NCI-H146 treated with DMSO at 0.1 percent for 48 hours (cell line): ENCODE data around the gene KATNAL2.
"Not testable (repeated sequence)": the region's sequence is repeated elsewhere in the genome, so short reads cannot be mapped to it uniquely, and the experiment has no call there.

ENCODE experiments used
- DNase-seq: peaks from one replicate; lab custom pipeline; 2025; ENCODE audit not compliant: unreplicated experiment; lab: John Stamatoyannopoulos, UW

The KATNAL2 gene

DNA sequence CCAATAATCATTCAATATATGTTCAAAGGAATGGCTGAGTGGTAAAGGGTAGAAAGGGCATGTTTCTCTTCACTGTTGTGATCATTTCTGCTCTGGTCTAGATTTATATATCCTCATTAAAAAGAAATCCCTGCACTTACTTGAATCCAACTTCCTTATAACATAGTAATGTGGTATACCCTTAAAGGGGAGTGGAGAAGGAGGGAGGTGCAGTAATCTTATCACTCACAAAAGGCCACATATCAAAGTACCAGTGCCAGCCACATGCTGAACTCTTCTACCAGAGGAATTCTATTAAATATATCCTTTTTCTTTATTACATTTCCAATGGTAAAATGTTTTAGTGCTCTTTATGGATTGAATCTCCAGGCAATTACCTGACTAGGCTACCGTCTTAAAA is 3.3 kb downstream of the KATNAL2 start:
- DNase-seq, result no peak

GRCh38 chr18:46939337-46939963 is 22.0 kb downstream of the KATNAL2 start:
- no peak for DNase-seq

DNA sequence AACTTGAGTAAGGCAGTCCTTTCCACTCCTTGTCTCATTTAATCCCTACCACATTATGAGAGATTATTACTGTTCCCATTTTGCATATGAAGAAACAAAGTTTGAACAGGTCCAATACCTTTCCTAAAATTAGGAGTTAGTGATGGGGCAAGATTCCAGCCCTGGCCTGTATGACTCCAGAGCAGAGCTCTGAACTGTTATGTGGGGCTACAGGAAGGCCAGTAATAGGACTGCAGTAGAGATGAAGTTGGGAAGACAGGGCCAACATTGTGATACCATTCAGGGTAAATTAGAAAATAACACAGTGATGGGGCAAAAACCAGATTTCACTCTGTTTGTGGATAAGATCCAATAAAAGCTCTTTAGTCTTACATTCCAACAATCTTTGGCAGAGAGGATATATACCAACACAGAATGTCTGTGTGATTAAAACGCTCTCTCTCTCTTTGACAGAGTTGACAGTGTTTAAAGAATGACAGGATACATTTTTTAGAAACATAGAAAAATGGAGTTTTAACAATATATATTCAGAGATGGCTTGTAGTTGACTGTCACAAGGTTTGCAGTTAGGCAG is 22.7 kb downstream of the KATNAL2 start:
- no peak for DNase-seq

GRCh38 chr18:46942646-46943045 is 25.2 kb downstream of the KATNAL2 start:
- no peak for DNase-seq

- DNase-seq, result no peak
Measured at GRCh38 chr18:46946656-46947282, 29.4 kb downstream of the KATNAL2 start.

DNA sequence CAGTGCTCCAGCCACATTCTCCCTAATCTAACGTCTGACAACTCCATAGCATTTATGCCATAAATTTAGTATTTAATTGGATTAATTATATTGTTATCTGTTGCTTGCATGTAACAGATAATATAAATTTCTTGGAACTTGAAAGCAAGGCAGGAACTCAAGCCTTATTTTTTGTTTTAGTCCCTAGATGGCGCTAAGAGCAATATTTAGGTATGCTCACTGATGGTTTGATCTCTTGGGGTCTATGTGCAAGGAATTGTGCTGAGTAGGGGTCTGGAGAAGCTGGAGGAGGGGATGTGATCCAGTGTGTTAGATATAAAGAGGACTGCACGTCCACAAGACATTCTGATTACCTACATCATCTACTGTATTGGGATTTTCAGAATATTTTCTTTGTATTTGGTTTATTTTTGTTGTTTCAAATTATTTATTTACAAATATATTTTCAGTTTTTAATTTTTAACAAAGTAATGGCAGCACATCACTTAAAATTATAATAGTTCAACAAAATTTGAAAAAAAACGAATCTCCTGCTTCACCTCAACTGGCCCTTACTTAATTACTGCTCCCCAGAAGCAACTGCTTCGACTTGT is 32.8 kb downstream of the KATNAL2 start:
- peak; percentile 45 for DNase-seq

GRCh38 chr18:46953195-46953594 is 35.8 kb downstream of the KATNAL2 start:
- DNase-seq, result no peak

GRCh38 chr18:46958209-46958608 is 40.8 kb downstream of the KATNAL2 start:
- no peak for DNase-seq

- DNase-seq, result not testable (repeated sequence)
Measured at GRCh38 chr18:46963656-46964578, 46.5 kb downstream of the KATNAL2 start.

- DNase-seq, result not testable (repeated sequence)
Measured at GRCh38 chr18:46964579-46965293, 47.3 kb downstream of the KATNAL2 start.

- DNase-seq, result not testable (repeated sequence)
Measured at GRCh38 chr18:46966266-46966665, 48.9 kb downstream of the KATNAL2 start.

- not testable (repeated sequence) for DNase-seq
Measured at GRCh38 chr18:46969551-46969950, 52.1 kb downstream of the KATNAL2 start.

GRCh38 chr18:47019870-47020269 is 102.5 kb downstream of the KATNAL2 start:
- DNase-seq, result not testable (repeated sequence)

- not testable (repeated sequence) for DNase-seq
Measured at GRCh38 chr18:47020757-47021156, 103.4 kb downstream of the KATNAL2 start.

- not testable (repeated sequence) for DNase-seq
Measured at GRCh38 chr18:47022821-47023220, 105.4 kb downstream of the KATNAL2 start.

DNA sequence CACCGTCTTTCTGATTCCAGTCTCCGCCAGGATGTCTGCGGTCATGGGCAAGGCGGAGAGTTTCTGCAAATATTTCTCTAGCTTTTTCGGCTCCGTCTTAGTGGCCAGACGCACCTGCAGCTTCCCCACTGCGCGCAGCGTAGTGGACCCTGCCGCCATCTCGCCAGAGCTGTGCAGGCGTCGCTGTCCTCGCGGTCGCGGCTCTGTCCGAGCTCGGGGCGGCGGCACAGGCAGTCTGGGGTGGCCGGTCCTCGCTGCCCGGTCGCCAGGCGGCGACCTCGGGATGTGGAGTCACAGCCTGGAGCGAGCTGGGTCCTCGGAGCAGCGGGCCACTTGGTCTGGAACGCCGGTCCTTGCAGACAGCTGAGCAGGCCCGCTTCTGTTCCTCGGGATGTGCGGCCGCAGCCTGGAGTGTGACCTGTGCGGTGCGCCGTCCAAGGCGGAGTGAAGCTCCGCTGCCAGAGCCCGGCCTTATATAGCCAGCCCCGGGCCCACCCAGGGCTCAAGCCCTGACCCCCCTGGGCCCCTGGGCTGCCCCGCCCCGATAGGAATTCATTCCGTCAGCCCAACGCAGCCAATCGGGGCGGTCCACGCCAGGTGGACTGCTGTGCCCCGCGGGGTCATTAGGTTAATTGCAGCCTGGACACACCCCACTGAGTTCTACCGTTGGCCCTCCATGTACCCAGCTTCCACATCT is 106.5 kb downstream of the KATNAL2 start:
- not testable (repeated sequence) for DNase-seq

GRCh38 chr18:47025557-47026174 is 108.3 kb downstream of the KATNAL2 start:
- DNase-seq, result not testable (repeated sequence)

- DNase-seq, result not testable (repeated sequence)
Measured at GRCh38 chr18:47028738-47029137, 111.3 kb downstream of the KATNAL2 start.

GRCh38 chr18:47029684-47030353 is 112.4 kb downstream of the KATNAL2 start:
- DNase-seq, result not testable (repeated sequence)
